ENCODE results near the gene ELP6. TPM values are rescaled to one million over a fixed set of nuclear protein-coding genes. Genes with fewer than 3 reads are reported as not detected.
A peak's percentile ranks its signal among the peaks of the same experiment; 100 is the strongest.

Gene ELP6
- total and polyA plus RNA-seq, 4 donors: 18.8 to 21.4 (median 19.5) TPM

GRCh38 chr3:47473391-47473790, 40.1 kb downstream of the ELP6 start:
- Histone ChIP-seq H3K9me3 (ENCODE audit: control insufficient read depth in 4 of 4, low read length in 3 of 4) (no peaks in the 10 kb centered on the region), H3K27ac (ENCODE audit: low read depth in 1 of 2, low read length in 2 of 2) (peak overlapping the region; percentile 25 to 28), H3K9ac (ENCODE audit: low read depth in 1 of 2, low read length in 2 of 2) (no peak overlapping the region), H3K36me3 (ENCODE audit: control insufficient read depth in 4 of 4, insufficient read depth in 3 of 4, low read depth in 1 of 4, low read length in 3 of 4) (peaks cover 0 to 1% (median 0%) of the 10 kb centered on the region in 4 donors), H3K27me3 (ENCODE audit: control insufficient read depth in 4 of 4, insufficient read depth in 4 of 4, low read length in 3 of 4) (no peaks in the 10 kb centered on the region), H3K4me3 (ENCODE audit: low read depth in 1 of 3, low read length in 3 of 3) (peak overlapping the region in 1 of 3 donors; percentile 7), H3K4me1 (ENCODE audit: control insufficient read depth in 4 of 4, insufficient read depth in 4 of 4, low read length in 3 of 4) (peaks cover 9 to 36% (median 18%) of the 10 kb centered on the region in 4 donors)
- no peak for DNase-seq (ENCODE audit: low spot score)
- 34% methylated on average over 3 of the region's 3 CpGs for WGBS
- no peak for TF ChIP-seq ATF3 (IDR thresholded peaks at IDR 0.05)
- no peak for TF ChIP-seq YY1 (IDR thresholded peaks at IDR 0.05)
- TF ChIP-seq GABPA (IDR thresholded peaks at IDR 0.05 in 1 of 2, conservative IDR thresholded peaks at IDR 0.05 in 1 of 2): no peak
- no peak for TF ChIP-seq NR2F2 (IDR thresholded peaks at IDR 0.05)
- no peak for TF ChIP-seq SP1 (IDR thresholded peaks at IDR 0.05)
- no peak for TF ChIP-seq ZBTB33 (IDR thresholded peaks at IDR 0.05)
- TF ChIP-seq RAD21 (IDR thresholded peaks at IDR 0.05): no peak
- TF ChIP-seq FOXA2 (IDR thresholded peaks at IDR 0.05): no peak
- TF ChIP-seq HNF4G (IDR thresholded peaks at IDR 0.05): no peak
- TF ChIP-seq HNF4A (conservative IDR thresholded peaks at IDR 0.05): no peak
- TF ChIP-seq FOXA1 (IDR thresholded peaks at IDR 0.05): no peak
- no peak for TF ChIP-seq REST (IDR thresholded peaks at IDR 0.05)
- TF ChIP-seq EGR1 (IDR thresholded peaks at IDR 0.05; ENCODE audit: low read depth in 2 of 2): no peak
- TF ChIP-seq TAF1 (conservative IDR thresholded peaks at IDR 0.05): no peak
- no peak for TF ChIP-seq JUND (IDR thresholded peaks at IDR 0.05)
- TF ChIP-seq RXRA (IDR thresholded peaks at IDR 0.05): no peak
- TF ChIP-seq CTCF (IDR thresholded peaks at IDR 0.05; ENCODE audit: low read depth, low read length, missing input control): no peak
- no peak for TF ChIP-seq MAX (IDR thresholded peaks at IDR 0.05)

Measured in liver (tissue), 9 donors.